ENCODE results near the gene TNN.

TNN gene

GRCh38 chr1:175163702-175164101, 96.1 kb downstream of the TNN start:
- no peak for DNase-seq (ENCODE audit: low read depth in 2 of 2)
- TF ChIP-seq, protein P1, sequence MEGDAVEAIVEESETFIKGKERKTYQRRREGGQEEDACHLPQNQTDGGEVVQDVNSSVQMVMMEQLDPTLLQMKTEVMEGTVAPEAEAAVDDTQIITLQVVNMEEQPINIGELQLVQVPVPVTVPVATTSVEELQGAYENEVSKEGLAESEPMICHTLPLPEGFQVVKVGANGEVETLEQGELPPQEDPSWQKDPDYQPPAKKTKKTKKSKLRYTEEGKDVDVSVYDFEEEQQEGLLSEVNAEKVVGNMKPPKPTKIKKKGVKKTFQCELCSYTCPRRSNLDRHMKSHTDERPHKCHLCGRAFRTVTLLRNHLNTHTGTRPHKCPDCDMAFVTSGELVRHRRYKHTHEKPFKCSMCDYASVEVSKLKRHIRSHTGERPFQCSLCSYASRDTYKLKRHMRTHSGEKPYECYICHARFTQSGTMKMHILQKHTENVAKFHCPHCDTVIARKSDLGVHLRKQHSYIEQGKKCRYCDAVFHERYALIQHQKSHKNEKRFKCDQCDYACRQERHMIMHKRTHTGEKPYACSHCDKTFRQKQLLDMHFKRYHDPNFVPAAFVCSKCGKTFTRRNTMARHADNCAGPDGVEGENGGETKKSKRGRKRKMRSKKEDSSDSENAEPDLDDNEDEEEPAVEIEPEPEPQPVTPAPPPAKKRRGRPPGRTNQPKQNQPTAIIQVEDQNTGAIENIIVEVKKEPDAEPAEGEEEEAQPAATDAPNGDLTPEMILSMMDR (IDR thresholded peaks at IDR 0.05; ENCODE audit: low read depth, low read length): no peak
- H3K4me3 ChIP-seq (replicated peaks in 1 of 2; ENCODE audit: low read depth in 2 of 2, low read length in 2 of 2): no peak overlapping the region

DNA sequence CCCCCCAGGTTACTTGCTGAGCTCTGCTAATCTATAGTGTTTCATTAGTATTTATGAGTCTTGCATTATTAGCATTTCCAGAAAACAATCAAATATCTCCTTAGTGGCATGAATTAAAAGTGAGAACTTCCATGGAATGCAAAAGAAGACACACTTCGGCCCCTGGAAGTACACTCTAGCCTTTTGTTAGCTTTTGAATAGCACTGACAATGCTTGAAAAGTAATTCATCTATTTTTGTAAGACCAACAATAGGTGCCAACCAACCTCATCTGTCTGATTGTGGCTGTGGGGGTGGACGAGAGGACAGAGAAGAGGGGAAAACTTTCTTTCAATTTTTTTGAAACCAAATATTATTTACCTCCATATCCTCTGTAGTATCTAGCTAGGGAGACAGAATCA, 97.1 kb downstream of the TNN start:
- TF ChIP-seq, protein P1 (IDR thresholded peaks at IDR 0.05; ENCODE audit: low read depth, low read length): no peak
- no peak overlapping the region for H3K4me3 ChIP-seq (replicated peaks in 1 of 2; ENCODE audit: low read depth in 2 of 2, low read length in 2 of 2)
- no peak for DNase-seq (ENCODE audit: low read depth in 2 of 2)

GRCh38 chr1:175166746-175167145, 99.1 kb downstream of the TNN start:
- no peak overlapping the region for H3K4me3 ChIP-seq (replicated peaks in 1 of 2; ENCODE audit: low read depth in 2 of 2, low read length in 2 of 2)
- DNase-seq (ENCODE audit: low read depth in 2 of 2): no peak
- TF ChIP-seq, protein P1 (IDR thresholded peaks at IDR 0.05; ENCODE audit: low read depth, low read length): no peak

DNA sequence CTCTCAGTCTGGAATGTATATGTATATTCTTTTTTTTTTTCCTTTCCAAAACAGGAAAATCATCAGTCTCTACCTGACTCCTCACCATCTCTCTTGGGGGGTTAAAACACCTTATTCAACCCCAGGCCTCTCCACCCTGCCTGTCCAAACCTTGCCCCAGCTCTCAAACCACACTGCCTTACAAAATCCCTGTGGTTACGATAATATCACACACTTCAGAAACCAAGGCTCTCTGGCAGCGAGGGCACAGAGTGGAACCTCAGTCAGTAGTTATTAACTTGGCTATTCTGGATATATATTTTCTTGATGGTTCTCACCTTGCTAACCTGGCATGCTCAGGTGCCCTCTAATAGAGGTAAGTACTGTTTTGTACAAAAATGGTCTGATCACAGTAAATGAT, 100.2 kb downstream of the TNN start:
- TF ChIP-seq, protein P1 (IDR thresholded peaks at IDR 0.05; ENCODE audit: low read depth, low read length): no peak
- DNase-seq (ENCODE audit: low read depth in 2 of 2): no peak
- no peak overlapping the region for H3K4me3 ChIP-seq (replicated peaks in 1 of 2; ENCODE audit: low read depth in 2 of 2, low read length in 2 of 2)

DNA sequence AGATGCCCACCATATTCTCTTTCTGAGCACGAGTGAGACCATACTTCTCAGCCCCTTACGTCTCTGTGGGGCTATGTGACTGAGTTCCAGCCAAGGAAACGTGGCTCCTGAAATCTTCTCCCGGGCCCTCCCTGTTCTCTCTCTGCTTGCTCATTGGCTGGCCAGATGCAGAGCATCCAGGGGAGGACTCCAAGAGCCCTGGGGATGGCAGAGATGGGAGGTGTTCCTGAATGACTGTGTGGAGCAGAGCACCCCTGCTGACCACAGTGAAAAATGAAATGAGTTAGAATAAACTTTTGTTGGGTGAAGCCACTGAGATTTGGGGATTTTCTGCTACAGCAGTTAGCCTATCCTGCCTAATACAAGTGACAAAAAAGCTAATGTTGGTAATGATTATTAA, 101.1 kb downstream of the TNN start:
- TF ChIP-seq, protein P1 (IDR thresholded peaks at IDR 0.05; ENCODE audit: low read depth, low read length): no peak
- DNase-seq (ENCODE audit: low read depth in 2 of 2): peak in 1 of 2 donors; percentile 8
- no peak overlapping the region for H3K4me3 ChIP-seq (replicated peaks in 1 of 2; ENCODE audit: low read depth in 2 of 2, low read length in 2 of 2)

- TF ChIP-seq, protein P1 (IDR thresholded peaks at IDR 0.05; ENCODE audit: low read depth, low read length): no peak
- DNase-seq (ENCODE audit: low read depth in 2 of 2): peak; percentile 10 to 68
- H3K4me3 ChIP-seq (replicated peaks in 1 of 2; ENCODE audit: low read depth in 2 of 2, low read length in 2 of 2): no peak overlapping the region
Measured at GRCh38 chr1:175169286-175170018, 101.8 kb downstream of the TNN start.

Measured in cardiac fibroblast (primary cell).